Right lobe of liver (tissue), 6 donors: ENCODE results near the gene LURAP1L. TPM values are rescaled to one million over a fixed set of nuclear protein-coding genes. Genes with fewer than 3 reads are reported as not detected.

ENCODE experiments used
- ATAC-seq, 4 donors: fragments of 200-7000 bp; cut with Tn5 transposase; one replicate each; pipeline ENCODE4 v1.9.1; 2020; ENCODE audit warnings: mild to moderate bottlenecking in 4 of 4, moderate library complexity in 4 of 4
- DNase-seq, 3 donors: peaks; one replicate each; pipeline ENCODE4 v3.0.0-alpha.2; 2020
- H3K27ac ChIP-seq, 3 donors: fragments of 200-600 bp; one replicate each; pipeline ENCODE4 v1.8.0; 2022
- H3K27me3 ChIP-seq, 2 donors: fragments of 200-600 bp; one replicate each; pipeline ENCODE4 v1.8.0; 2022
- H3K36me3 ChIP-seq, 4 donors: fragments of 200-600 bp; sonication (generic) in 1 of 4; one replicate each; pipeline versions ENCODE4 v1.5.1 to v1.8.0; 2017 to 2022; ENCODE audit warnings: control low read depth in 1 of 4
- H3K4me1 ChIP-seq, 4 donors: fragments of 200-600 bp; sonication (generic) in 1 of 4; one replicate each; pipeline versions ENCODE4 v1.5.1 to v1.8.0; 2017 to 2022; ENCODE audit warnings: control low read depth in 1 of 4
- H3K4me3 ChIP-seq, 3 donors: fragments of 200-600 bp; one replicate each; pipeline ENCODE4 v1.8.0; 2022
- H3K9me3 ChIP-seq, 4 donors: fragments of 200-600 bp; sonication (generic) in 1 of 4; one replicate each; pipeline versions ENCODE4 v1.5.1 to v1.8.0; 2017 to 2022; ENCODE audit warnings: control low read depth in 1 of 4
- CTCF ChIP-seq, 4 donors: fragments of 200-600 bp in 3 of 4; fragments of 450-650 bp in 1 of 4; IDR thresholded peaks; one replicate each; pipeline versions ENCODE4 v1.5.1 to v1.8.0; 2016 to 2022; ENCODE audit warnings: antibody characterized with exemption in 4 of 4, mild to moderate bottlenecking in 2 of 4
- POLR2A ChIP-seq: fragments of 450-650 bp; IDR thresholded peaks from one replicate; pipeline ENCODE4 v1.6.1; 2017; ENCODE audit warnings: antibody characterized with exemption, mild to moderate bottlenecking
- WGBS: methylation state at CpG from one replicate; pipeline ENCODE4 v1.1.6; 2018; ENCODE audit warnings: low coverage, low lambda C conversion rate; ENCODE audit not compliant: insufficient coverage; ENCODE audit errors: missing lambda C conversion rate; 5-methylcytosine and 5-hydroxymethylcytosine counted together
- intact Hi-C, 2 donors: fragments of 100-400 bp; cut with DNase I; formaldehyde crosslinking; loops; one replicate each; pipeline versions ENCODE4 v1.11.2 to v1.14.1; 2022
- total RNA-seq, 6 experiments: library from RNA; depleted of rRNA in 2 of 6; stranded (reverse); fragments of >200 nt in 2 of 6; fragmentation: NEBNext Ultra II Directional in 3 of 6; extraction: Animal tissue kit (Norgen Biotek cat#: 25700) in 3 of 6; gene quantifications; one replicate each; pipeline versions ENCODE4 v1.1.0 to v1.2.4, GENCODE V29; 2016 to 2023
- donor health status: DM: no; HTN: yes; CAD: no.
- donor health status: DM: no; HTN: no; CAD: no.
- donor health status: DM: no; HTN: no; CAD: no.
- donor health status: DM: no; HTN: yes; CAD: no.
- donor health status: DM: no; HTN: yes; CAD: no.

LURAP1L gene
- total RNA-seq, 6 experiments from 2014 or later, result 9.6 to 38.0 (median 18.8) TPM

DNA sequence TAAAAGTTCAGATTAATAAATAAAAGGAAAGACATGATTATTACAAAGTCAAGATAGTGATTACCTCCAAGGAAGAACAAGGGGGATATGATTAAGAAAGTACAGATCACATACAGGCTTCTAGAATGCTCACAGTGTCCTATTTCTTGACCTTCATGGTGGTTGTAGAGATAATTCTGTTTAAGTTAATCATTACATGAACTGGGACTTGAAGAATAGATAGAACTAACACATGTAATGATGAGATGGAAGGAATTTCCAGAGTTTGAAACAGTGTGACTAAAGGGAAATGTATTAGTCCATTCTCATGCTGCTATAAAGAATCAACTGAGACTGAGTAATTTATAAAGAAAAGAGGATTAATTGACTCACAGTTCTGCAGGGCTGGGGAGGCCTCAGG lies 72.7 kb downstream of the LURAP1L start:
- Histone ChIP-seq H3K27me3 (no peaks in the 10 kb centered on the region), H3K9me3 (no peaks in the 10 kb centered on the region), H3K4me1 (no peaks in the 10 kb centered on the region), H3K4me3 (no peak overlapping the region), H3K36me3 (no peaks in the 10 kb centered on the region), H3K27ac (no peak overlapping the region)
- no peak for TF ChIP-seq POLR2A
- TF ChIP-seq CTCF (IDR thresholded peaks at IDR 0.05), result no peak
- ATAC-seq (no peak), DNase-seq (no peak)
- intact Hi-C loops, result no loop called here

DNA sequence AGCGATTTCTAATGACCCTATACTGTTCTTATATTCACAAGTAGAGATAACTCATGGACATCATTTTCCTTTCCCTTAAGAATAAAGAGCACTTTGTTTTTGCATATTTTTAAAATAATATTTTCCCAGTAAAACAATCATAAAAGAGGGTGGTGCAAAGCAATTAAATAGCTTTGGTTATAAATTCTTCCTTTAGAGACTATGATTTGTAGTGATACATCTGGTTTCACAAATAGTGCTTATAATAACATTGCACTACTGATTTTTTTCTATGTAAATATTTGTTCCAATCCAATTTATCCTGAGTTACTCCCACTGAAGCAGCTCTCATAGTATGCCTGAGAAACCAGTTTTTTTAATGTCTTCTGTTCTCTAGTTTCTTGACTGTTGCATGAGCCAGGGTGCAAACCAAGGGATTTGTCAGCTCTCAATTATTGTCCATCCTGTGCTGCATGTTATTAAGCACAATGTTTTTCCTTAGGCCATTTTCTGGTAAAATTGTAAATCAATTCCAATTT lies 74.7 kb downstream of the LURAP1L start:
- H3K27me3 ChIP-seq, result no peaks in the 10 kb centered on the region
- ATAC-seq (no peak), DNase-seq (no peak)
- intact Hi-C loops, result no loop called here
- 95% methylated on average over 1 of the region's 1 CpG for WGBS
- no peak overlapping the region for H3K27ac ChIP-seq
- H3K9me3 ChIP-seq, result no peaks in the 10 kb centered on the region
- no peaks in the 10 kb centered on the region for H3K36me3 ChIP-seq
- no peak for TF ChIP-seq CTCF (IDR thresholded peaks at IDR 0.05)
- no peak for TF ChIP-seq POLR2A
- H3K4me1 ChIP-seq, result no peaks in the 10 kb centered on the region
- no peak overlapping the region for H3K4me3 ChIP-seq

- ATAC-seq (no peak), DNase-seq (no peak)
- no peak overlapping the region for H3K4me3 ChIP-seq
- no peaks in the 10 kb centered on the region for H3K36me3 ChIP-seq
- 70% methylated on average over 6 of the region's 6 CpGs for WGBS
- H3K27ac ChIP-seq, result no peak overlapping the region
- no peak for TF ChIP-seq CTCF (IDR thresholded peaks at IDR 0.05)
- no peak for TF ChIP-seq POLR2A
- no peaks in the 10 kb centered on the region for H3K27me3 ChIP-seq
- no peaks in the 10 kb centered on the region for H3K9me3 ChIP-seq
- H3K4me1 ChIP-seq, result no peaks in the 10 kb centered on the region
- intact Hi-C loops, result no loop called here
These were observed 76.7 kb downstream of the LURAP1L start for GRCh38 chr9:12851341-12852090.

- intact Hi-C loops, result no loop called here
- WGBS, result 85% methylated on average over 2 of the region's 4 CpGs
- DNase-seq (no peak), ATAC-seq (no peak)
- Histone ChIP-seq H3K27me3 (no peaks in the 10 kb centered on the region), H3K4me1 (no peaks in the 10 kb centered on the region), H3K9me3 (no peaks in the 10 kb centered on the region), H3K4me3 (no peak overlapping the region), H3K36me3 (no peaks in the 10 kb centered on the region), H3K27ac (no peak overlapping the region)
- TF ChIP-seq CTCF (IDR thresholded peaks at IDR 0.05) (no peak), POLR2A (no peak)
These were observed 78.2 kb downstream of the LURAP1L start for GRCh38 chr9:12853051-12853450.
